PC-3 (cell line): ENCODE measurements around the gene MED13L. TPM values are rescaled to one million over a fixed set of nuclear protein-coding genes. Genes with fewer than 3 reads are reported as not detected.

Experiments used
- ATAC-seq: fragments of 200-7000 bp; cut with Tn5 transposase; 2 replicates; pipeline ENCODE4 v1.9.1; 2020; ENCODE audit warnings: mild to moderate bottlenecking, moderate library complexity
- BruUV-seq: library from RNA; stranded (reverse); fragments of 400-500 nt; replicated peaks from 2 replicates; lab custom pipeline; 2021; lab: Mats Ljungman, UMichigan
- CTCF ChIA-PET: fragments of 300-600 bp; sonication (Branson Sonifier 250); formaldehyde crosslinking; loops from one replicate; lab custom pipeline; 2022; ENCODE audit warnings: antibody characterized with exemption; lab: Charles Lee
- POLR2A ChIA-PET: fragments of 300-600 bp; sonication (Branson Sonifier 250); formaldehyde crosslinking; loops from one replicate; lab custom pipeline; 2022; ENCODE audit warnings: antibody characterized with exemption; ENCODE audit not compliant: unreplicated experiment; lab: Charles Lee
- DNase-seq: peaks from one replicate; pipeline ENCODE4 v3.0.0-alpha.2; 2015
- H2AFZ ChIP-seq: fragments of 300-600 bp; sonication (generic); 2 replicates; pipeline ENCODE4 v1.6.0; 2016; ENCODE audit warnings: antibody characterized with exemption, low read length
- H3F3A ChIP-seq: fragments of 300-600 bp; sonication (generic); one replicate; pipeline ENCODE4 v1.6.0; 2017; ENCODE audit warnings: antibody characterized with exemption, low read length, control low read depth, mild to moderate bottlenecking; ENCODE audit not compliant: unreplicated experiment
- H3K27ac ChIP-seq: fragments of 300-600 bp; sonication (generic); 2 replicates; pipeline ENCODE4 v1.5.1; 2016; ENCODE audit warnings: mild to moderate bottlenecking, low read length
- H3K27me3 ChIP-seq: fragments of 300-600 bp; sonication (generic); 2 replicates; pipeline ENCODE4 v1.6.1; 2016; ENCODE audit warnings: low read length, mixed read lengths
- H3K36me3 ChIP-seq: fragments of 300-600 bp; sonication (generic); 2 replicates; pipeline ENCODE4 v1.6.1; 2016; ENCODE audit warnings: low read depth, mixed run types, low read length, mixed read lengths
- H3K4me1 ChIP-seq: fragments of 300-600 bp; sonication (generic); 2 replicates; pipeline ENCODE4 v1.5.1; 2016; ENCODE audit warnings: low read length; ENCODE audit not compliant: insufficient read depth
- H3K4me2 ChIP-seq: fragments of 300-600 bp; sonication (generic); 2 replicates; pipeline ENCODE4 v1.6.0; 2016; ENCODE audit warnings: low read length
- H3K4me3 ChIP-seq: fragments of 300-600 bp; sonication (generic); 2 replicates; pipeline ENCODE4 v1.5.1; 2016; ENCODE audit warnings: mild to moderate bottlenecking, low read length, mixed read lengths
- H3K79me2 ChIP-seq: fragments of 300-600 bp; sonication (generic); 2 replicates; pipeline ENCODE4 v1.6.1; 2017; ENCODE audit warnings: low read length, mixed read lengths
- H3K9ac ChIP-seq: fragments of 300-600 bp; sonication (generic); 2 replicates; pipeline ENCODE4 v1.6.0; 2016; ENCODE audit warnings: mild to moderate bottlenecking, low read length
- H3K9me2 ChIP-seq: fragments of 300-600 bp; sonication (generic); replicated peaks from 2 replicates; pipeline ENCODE4 v1.6.1; 2016; ENCODE audit warnings: mixed run types, low read length, mixed read lengths
- H3K9me3 ChIP-seq: fragments of 300-600 bp; sonication (generic); 2 replicates; pipeline ENCODE4 v1.6.1; 2016; ENCODE audit warnings: low read length, mixed read lengths
- H4K20me1 ChIP-seq: fragments of 300-600 bp; sonication (generic); 2 replicates; pipeline ENCODE4 v1.6.1; 2016; ENCODE audit warnings: low read length, mixed read lengths
- EZH2 ChIP-seq: fragments of 300-600 bp; sonication (generic); IDR thresholded peaks from one replicate; pipeline ENCODE4 v1.6.1; 2017; ENCODE audit warnings: antibody characterized with exemption, mild to moderate bottlenecking, low read length; ENCODE audit not compliant: unreplicated experiment
- EZH2phosphoT487 ChIP-seq: fragments of 300-600 bp; sonication (generic); IDR thresholded peaks from 2 replicates; pipeline ENCODE4 v1.6.1; 2018; ENCODE audit warnings: mild to moderate bottlenecking, antibody characterized with exemption, low read length, borderline replicate concordance
- intact Hi-C: fragments of 100-400 bp; cut with micrococcal nuclease; formaldehyde crosslinking; loops from 2 replicates; pipeline ENCODE4 v1.9.0; 2023
- total RNA-seq: library from RNA; depleted of rRNA; stranded (reverse); fragments of >200 nt; gene quantifications from 2 replicates; pipeline ENCODE4 v1.2.3, GENCODE V29; 2014
- TF ChIP-seq, protein P1 (sequence below): fragments of 300-600 bp; sonication (generic); conservative IDR thresholded peaks from 2 replicates; pipeline ENCODE4 v1.5.1; 2017; ENCODE audit warnings: antibody characterized with exemption, low read depth, mild to moderate bottlenecking, low read length

The MED13L gene
- total RNA-seq, 1 experiment from 2014 or later: 61.2 TPM

- ChIA-PET CTCF (interaction anchor here (0.6 kb wide), 1 partner anchor 74 kb away, joined by 3 read pairs; no protein-coding TSS in a partner anchor), POLR2A (no interaction called here)
- ATAC-seq: no peak
- H3K27me3 ChIP-seq: no peaks in the 10 kb centered on the region
- no peak overlapping the region for H3K9ac ChIP-seq
- H2AFZ ChIP-seq: no peak overlapping the region
- DNase-seq: no peak
- no peaks in the 10 kb centered on the region for H3F3A ChIP-seq
- H3K27ac ChIP-seq: no peak overlapping the region
- no peaks in the 10 kb centered on the region for H3K9me2 ChIP-seq
- intact Hi-C loops: loop anchor here (10.0 kb wide), 1 partner anchor 259 kb away; no protein-coding TSS in a partner anchor
- peaks cover 64% of the 10 kb centered on the region for H4K20me1 ChIP-seq
- H3K36me3 ChIP-seq: no peaks in the 10 kb centered on the region
- H3K9me3 ChIP-seq: no peaks in the 10 kb centered on the region
- peaks cover 95% of the 10 kb centered on the region for H3K79me2 ChIP-seq
- peaks cover 47% of the 10 kb centered on the region for H3K4me1 ChIP-seq
- no peak overlapping the region for H3K4me3 ChIP-seq
- no TSS peak for BruUV-seq
- TF ChIP-seq EZH2phosphoT487 (no peak), EZH2 (no peak)
- TF ChIP-seq, protein P1, sequence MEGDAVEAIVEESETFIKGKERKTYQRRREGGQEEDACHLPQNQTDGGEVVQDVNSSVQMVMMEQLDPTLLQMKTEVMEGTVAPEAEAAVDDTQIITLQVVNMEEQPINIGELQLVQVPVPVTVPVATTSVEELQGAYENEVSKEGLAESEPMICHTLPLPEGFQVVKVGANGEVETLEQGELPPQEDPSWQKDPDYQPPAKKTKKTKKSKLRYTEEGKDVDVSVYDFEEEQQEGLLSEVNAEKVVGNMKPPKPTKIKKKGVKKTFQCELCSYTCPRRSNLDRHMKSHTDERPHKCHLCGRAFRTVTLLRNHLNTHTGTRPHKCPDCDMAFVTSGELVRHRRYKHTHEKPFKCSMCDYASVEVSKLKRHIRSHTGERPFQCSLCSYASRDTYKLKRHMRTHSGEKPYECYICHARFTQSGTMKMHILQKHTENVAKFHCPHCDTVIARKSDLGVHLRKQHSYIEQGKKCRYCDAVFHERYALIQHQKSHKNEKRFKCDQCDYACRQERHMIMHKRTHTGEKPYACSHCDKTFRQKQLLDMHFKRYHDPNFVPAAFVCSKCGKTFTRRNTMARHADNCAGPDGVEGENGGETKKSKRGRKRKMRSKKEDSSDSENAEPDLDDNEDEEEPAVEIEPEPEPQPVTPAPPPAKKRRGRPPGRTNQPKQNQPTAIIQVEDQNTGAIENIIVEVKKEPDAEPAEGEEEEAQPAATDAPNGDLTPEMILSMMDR: no peak
- no peak overlapping the region for H3K4me2 ChIP-seq
Observed at GRCh38 chr12:116145451-116145850, 132.0 kb downstream of the MED13L start.

DNA sequence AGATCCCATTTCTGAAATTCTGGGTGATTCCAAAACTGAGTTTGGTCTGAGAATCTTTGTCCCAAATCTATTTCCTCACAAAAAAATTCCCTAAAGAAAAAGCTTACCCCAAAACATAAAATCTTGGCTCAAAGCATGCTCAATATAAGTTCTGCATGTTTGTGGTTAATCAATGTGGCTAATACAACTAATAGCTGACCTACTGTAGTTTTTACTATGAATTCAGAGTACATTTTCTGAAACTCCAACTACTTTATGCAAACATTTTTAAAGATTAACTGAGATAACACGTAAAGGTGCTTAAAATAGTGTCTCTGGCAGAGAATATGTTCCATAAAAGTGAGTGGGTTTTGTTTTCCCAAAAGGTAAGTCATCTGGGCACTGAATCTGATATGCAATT, 133.1 kb downstream of the MED13L start:
- no peaks in the 10 kb centered on the region for H3K9me3 ChIP-seq
- peaks cover 59% of the 10 kb centered on the region for H4K20me1 ChIP-seq
- H3K79me2 ChIP-seq: peaks cover 95% of the 10 kb centered on the region
- H3K9me2 ChIP-seq: no peaks in the 10 kb centered on the region
- H3K4me3 ChIP-seq: no peak overlapping the region
- no peaks in the 10 kb centered on the region for H3F3A ChIP-seq
- BruUV-seq: no TSS peak
- ATAC-seq (no peak), DNase-seq (no peak)
- ChIA-PET CTCF (interaction anchor here (0.9 kb wide), 1 partner anchor 564 kb away, joined by 4 read pairs; no protein-coding TSS in a partner anchor), POLR2A (no interaction called here)
- no peaks in the 10 kb centered on the region for H3K36me3 ChIP-seq
- peak overlapping the region; percentile 71 for H3K27ac ChIP-seq
- no peak overlapping the region for H2AFZ ChIP-seq
- intact Hi-C loops: loop anchor here (5.0 to 10.0 kb wide), 2 partner anchors 260 to 563 kb away; no protein-coding TSS in a partner anchor
- TF ChIP-seq EZH2 (no peak), EZH2phosphoT487 (no peak)
- H3K27me3 ChIP-seq: no peaks in the 10 kb centered on the region
- peak overlapping the region; percentile 74; the same call in 1 of the 2 replicates for H3K4me2 ChIP-seq
- no peak overlapping the region for H3K9ac ChIP-seq
- H3K4me1 ChIP-seq: peaks cover 45% of the 10 kb centered on the region

GRCh38 chr12:116143909-116144308, 133.6 kb downstream of the MED13L start:
- Histone ChIP-seq H3K9me3 (no peaks in the 10 kb centered on the region), H3K4me3 (peak overlapping the region; percentile 36; the same call in 1 of the 2 replicates), H3K4me2 (peak overlapping the region; percentile 74), H3K27me3 (no peaks in the 10 kb centered on the region), H3K79me2 (peaks cover 95% of the 10 kb centered on the region), H3K9me2 (no peaks in the 10 kb centered on the region), H3F3A (no peaks in the 10 kb centered on the region), H3K36me3 (no peaks in the 10 kb centered on the region), H3K9ac (peak overlapping the region; percentile 0; the same call in 1 of the 2 replicates), H2AFZ (no peak overlapping the region), H3K4me1 (peaks cover 40% of the 10 kb centered on the region), H4K20me1 (peaks cover 54% of the 10 kb centered on the region), H3K27ac (peak overlapping the region; percentile 71)
- TF ChIP-seq EZH2: no peak
- no peak for TF ChIP-seq EZH2phosphoT487
- TF ChIP-seq, protein P1: no peak
- BruUV-seq: no TSS peak
- ChIA-PET POLR2A (interaction anchor here (0.7 kb wide), 2 partner anchors 152 to 238 kb away, joined by 10 to 11 read pairs; no protein-coding TSS in a partner anchor), CTCF (interaction anchor here (0.9 kb wide), 1 partner anchor 565 kb away, joined by 4 read pairs; no protein-coding TSS in a partner anchor)
- intact Hi-C loops: loop anchor here (1.0 to 10.0 kb wide), 5 partner anchors 17 to 563 kb away; no protein-coding TSS in a partner anchor
- ATAC-seq (peak; percentile 40), DNase-seq (no peak)
